Stimulated activated naive CD4-positive, alpha-beta T cell (primary cell): ENCODE data around the gene SUOX.
"Not testable (repeated sequence)": the region's sequence is repeated elsewhere in the genome, so short reads cannot be mapped to it uniquely, and the experiment has no call there.

Experiments used
- DNase-seq, 6 experiments: peaks; one replicate each; lab custom pipeline; 2025; lab: John Stamatoyannopoulos, UW

SUOX gene

GRCh38 chr12:55983232-55983842 lies 13.7 kb upstream of the SUOX start:
- DNase-seq, result no peak

DNA sequence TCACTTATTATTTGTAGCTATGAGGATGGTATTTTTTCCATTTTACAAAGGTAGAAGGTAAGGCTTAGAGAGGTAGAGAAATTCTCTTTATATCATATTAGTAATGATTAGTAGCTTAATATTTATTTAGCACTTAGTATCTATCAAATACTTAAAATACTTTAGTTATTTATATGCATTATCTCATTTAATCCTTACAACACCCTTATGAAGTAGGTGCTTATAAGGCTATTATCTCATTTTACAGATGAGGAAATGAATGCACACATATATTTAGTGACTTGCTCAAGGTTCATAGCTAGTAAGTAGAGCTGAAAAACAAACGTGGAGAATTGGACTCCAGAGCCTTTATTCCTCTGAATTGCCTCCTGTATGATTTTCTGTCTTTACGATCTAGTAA lies 12.2 kb upstream of the SUOX start:
- DNase-seq, result no peak

DNA sequence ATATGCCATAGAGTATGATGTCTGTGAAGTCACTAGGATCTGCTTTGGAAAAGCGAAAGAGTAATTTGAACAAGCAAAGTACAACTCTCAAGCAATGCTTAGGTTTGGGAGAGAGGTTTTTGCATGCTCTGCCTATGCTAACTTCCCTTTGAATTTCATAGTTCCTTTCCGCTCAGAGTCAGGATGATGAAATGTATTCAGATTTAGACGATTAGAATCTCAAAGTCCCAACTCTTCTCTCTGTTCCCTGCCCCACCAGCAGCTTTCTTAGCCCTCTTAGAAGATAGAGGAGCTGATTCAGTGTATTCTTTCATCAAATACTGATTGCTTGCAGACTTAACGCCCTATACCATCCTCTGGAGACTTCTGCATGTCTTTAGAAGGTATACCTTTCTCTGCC lies 11.7 kb upstream of the SUOX start:
- DNase-seq, result no peak

DNA sequence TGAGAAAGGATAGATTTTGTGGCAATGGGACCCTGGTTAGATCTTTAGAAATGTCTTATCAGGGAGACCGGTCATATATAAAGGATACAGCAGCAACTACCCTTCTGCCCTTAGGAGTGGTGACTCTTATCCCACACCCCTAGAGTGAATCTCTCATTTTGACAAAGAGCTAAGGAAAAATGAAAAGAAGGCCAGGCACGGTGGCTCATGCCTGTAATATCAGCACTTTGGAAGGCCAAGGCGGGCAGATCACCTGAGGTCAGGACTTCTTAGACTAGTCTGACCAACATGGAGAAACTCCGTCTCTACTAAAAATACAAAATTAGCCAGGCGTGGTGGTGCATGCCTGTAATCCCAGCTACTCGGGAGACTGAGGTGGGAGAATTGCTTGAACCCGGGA lies 11.1 kb upstream of the SUOX start:
- DNase-seq, result not testable (repeated sequence)

DNA sequence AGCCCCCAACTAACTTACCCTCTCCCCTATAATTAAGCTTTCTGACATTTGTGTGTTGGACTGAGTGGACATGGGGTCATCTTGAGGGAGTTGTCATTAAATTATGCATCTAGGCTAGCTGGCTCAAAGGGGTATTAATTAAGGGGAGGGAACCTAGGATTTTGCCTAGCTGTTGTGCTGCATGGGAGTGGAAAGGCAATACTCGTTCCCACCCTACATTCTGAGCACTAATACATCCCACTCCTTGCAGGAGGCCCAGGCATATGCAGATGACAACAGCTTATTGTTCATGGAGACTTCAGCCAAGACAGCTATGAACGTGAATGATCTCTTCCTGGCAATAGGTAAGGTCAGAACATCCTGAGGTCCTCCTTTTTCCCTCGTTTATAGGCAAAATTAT lies 6.0 kb upstream of the SUOX start:
- no peak for DNase-seq

DNA sequence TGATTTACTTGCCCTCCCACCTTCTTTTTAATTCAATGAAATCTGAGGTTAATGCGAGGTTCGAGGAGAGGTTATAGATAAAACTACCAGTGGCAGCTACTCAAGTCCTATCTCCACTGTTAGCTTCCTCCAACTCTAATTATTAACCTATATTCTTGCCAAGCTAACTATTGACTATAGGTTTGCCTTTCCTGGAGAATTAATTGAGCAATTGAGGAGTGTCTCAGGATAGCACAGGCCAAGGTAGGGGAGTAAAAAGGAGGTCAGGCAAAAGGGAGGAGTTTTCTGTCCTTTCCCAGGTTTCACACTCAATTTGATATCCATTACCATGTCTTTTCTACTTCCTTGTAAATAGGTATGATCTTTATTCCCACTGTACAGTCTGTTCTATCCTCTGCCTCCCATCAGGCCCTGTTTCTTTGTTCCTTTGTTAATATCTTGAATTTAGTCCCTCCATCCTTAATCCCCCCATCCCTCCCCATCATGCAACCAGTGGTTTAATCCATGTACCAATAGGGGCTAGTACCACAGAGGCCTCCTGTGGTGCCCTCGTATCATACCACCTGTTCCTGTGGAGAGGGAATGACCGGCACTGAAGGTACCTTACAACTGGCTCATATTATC lies 3.7 kb upstream of the SUOX start:
- no peak for DNase-seq

DNA sequence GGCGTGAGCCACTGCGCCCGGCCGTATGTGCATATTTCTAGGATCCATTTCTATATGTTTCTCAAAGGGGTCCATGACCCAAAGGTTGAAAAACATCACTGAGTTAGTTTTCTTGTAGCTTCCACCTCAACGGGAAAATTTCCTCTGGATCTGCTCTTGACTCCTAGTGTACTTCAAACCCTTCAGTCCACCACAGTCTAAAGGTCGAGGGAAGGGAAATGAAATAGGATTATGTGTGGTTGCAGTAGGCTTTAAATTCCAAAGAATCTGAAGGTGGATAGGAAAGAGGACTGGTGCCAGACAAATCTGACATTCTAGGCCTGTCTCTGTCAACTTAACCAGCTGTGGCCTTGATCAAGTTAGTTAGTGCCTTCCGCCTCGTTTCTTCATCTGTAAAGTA lies 1.7 kb upstream of the SUOX start:
- no peak for DNase-seq

DNA sequence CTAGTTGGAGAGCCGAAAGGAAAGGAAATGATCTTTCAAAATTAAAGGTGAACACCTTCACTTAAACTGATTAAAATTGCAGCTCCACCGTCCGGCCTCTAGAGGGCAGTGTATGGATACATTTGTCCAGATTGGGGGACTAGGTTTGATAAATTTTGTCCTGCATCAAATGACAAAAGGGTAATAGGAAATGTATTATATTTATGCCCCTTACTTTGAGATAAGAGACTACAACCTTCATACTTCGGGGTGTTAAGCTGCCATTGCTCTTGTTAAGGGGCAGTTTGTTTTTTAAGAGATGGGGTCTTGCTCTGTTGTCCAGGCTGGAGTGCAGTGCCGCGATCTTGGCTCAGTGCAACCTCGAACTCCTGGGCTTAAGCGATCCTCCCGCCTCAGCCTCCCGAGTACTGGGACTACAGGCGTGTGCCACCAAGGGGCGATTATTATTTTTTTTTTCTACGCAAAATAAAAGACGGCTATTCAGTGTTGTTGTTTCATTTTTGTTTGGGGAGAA lies 818 bp upstream of the SUOX start:
- peak; percentile 18 to 81 (median 46) for DNase-seq

DNA sequence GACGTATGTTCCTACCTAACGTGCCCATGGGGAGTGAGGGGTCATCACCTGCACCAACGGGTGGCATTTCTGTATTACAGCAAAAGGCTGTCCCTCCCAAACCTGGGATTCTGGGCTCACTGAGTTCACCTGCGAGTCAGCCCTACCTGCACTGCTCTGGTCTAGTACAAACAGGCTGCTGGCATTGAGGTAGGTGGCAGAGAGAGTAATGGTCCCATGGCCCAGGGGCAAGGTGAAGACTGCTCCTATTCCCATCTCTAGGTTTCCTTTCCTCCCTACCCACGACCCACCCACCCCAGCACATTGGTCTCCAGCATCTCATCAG lies 421 bp downstream of the SUOX start:
- DNase-seq, result peak in 1 of 6 experiments; percentile 17

DNA sequence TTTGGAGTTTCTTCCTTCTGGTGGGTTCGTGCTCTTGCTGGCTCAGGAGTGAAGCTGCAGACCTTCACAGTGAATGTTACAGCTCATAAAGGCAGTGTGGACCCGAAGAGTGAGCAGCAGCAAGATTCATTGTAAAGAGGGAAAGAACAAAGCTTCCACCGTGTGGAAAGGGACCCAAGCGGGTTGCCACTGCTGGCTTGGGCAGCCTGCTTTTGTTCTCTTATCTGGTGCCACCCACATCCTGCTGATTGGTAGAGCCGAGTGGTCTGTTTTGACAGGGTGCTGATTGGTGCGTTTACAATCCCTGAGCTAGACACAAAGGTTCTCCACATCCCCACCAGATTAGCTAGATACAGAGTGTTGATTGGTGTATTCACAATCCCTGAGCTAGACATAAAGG lies 2.4 kb downstream of the SUOX start:
- not testable (repeated sequence) for DNase-seq

DNA sequence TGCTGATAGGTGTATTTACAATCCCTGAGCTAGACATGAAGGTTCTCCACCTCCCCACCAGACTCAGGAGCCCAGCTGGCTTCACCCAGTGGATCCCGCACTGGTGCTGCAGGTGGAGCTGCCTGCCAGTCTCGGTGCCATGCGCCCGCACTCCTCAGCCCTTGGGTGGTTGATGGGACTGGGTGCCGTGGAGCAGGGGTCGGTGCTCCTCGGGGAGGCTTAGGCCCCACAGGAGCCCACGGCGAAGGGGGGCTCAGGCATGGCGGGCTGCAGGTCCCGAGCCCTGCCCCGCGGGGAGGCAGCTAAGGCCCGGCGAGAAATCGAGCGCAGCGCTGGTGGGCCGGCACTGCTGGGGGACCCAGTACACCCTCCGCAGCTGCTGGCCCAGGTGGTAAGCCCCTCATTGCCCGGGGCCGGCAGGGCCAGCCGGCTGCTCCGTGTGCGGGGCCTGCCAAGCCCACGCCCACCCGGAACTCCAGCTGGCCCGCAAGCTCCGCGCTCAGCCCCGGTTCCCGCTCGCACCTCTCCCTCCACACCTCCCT lies 3.0 kb downstream of the SUOX start:
- DNase-seq, result not testable (repeated sequence)

DNA sequence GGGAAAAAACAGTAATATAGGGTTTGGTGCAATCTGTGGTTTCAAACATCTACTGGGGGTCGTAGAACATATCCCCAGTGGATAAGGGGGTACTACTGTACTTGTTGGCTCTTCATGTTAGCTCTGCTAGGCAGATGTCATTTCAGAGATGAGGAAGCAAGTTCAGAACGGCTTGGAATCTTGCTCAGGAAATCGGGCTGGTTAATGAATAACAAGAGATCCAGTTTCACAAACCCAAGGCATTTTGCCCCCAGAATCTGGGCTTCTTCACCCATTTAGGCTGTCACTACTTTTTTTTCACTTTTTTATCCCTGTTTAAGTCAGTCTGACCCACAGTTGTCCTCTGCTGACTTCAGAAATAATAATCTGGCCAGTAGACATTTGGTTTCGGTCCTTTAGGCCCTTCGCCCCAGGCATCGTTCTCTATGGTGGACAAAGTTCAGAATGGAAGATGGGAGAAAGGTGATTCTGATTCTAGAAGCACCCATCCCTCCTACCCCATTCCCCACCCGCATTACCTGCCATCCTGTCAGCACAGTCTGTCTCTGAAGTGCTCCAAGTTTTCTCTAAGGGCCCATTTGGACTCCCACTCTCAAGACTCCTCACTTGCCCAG lies 4.5 kb downstream of the SUOX start:
- no peak for DNase-seq

- DNase-seq, result not testable (repeated sequence)
Measured at GRCh38 chr12:56003376-56003775, 6.3 kb downstream of the SUOX start.

GRCh38 chr12:56004211-56004610 lies 7.1 kb downstream of the SUOX start:
- DNase-seq, result no peak

DNA sequence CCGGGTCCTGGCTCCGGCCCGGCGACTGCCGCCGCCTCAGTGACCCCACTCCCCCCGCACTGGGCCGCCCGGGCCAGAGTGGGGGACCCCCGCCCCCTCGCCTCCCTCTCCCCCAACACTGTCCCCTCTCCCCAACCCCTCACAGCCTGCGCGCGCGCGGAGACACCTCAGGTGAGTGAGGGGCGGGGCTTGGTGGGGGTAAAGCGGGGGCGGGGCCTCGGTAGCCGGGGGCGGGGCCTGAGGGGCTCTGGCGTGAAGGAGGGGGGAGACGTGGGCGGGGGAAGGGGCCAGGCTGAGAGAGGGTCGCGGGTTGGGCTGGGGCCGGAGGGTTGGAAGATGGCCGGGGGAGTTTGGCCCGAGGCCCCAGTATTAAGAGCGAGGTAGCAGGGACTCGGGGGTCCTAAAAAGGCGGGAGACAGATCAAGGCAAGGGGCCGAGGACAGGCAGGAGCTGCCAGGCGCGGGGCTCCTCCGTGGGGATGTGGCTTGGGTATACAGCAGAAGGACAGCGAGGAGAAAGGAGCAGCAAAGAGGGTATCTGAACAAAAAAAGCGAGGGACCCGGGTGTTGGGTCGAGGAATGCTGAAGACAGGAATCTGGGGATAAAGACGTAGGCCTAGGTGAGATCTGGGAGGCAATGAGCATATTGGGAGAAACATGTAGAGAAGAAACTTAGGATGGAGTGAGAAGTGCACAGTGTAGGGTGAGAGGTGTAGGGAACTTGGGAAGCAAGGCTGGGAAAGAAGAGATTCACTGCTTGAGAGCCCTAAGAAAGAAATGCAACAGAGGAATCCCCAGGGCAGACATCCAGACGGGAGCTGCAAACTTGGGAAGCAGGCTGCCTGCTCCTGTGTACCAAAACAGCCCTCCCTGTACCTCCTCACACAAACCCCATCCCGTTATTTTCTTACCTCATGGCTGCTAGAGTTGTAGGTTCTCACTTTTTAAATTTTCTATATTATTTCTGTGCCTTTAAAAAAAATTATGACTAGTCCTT lies 10.8 kb downstream of the SUOX start:
- peak; percentile 37 to 81 (median 74) for DNase-seq

DNA sequence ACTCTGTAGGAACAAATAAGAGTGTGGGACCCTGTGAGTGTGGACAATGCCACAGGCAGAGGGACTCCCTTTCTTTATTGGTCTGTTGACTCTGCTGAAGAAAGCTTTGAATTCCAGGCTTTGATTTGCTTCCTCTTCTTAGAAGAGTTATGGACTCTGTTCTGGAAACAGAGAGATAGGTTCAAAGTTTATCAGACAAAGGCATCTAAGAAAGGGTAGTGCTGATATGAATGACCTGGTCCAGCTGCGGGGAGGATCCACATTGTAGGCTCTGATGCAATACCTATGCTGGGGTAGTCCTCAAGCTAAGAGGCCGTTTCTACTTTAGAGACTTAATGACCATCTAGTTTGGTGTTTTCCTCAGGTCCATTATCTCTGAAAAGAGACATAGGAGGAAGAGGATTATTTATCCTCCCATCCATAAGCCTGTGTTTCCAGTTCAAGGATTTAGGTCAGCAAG lies 13.1 kb downstream of the SUOX start:
- no peak for DNase-seq

DNA sequence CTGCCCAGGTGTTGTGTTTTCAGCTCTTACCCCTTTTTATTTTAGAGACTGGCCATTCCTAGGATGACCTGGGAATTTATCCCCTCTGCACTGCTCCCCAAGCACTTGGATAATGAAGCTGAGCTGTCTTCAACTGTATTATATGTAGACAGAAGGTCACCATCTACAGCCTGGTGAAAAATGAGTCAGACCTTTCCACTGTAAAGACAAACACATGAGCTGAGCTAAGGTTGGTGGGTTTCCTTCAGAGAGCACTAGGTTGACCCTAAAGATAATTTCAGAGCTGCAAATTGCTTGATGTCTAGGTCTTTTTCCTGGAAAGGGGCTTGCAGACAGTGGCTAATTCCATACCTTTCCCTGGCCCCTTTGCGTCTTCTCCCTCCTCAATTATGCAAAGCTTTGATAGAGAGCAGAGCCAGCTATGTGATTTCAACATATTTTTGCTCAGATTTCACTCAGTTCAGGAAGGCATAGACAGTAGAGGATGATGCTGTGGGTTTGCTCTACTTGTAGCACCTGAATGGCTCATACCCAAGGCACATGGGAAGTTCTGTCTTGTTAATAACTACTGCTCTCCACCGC lies 14.5 kb downstream of the SUOX start:
- no peak for DNase-seq

GRCh38 chr12:56013482-56013881 lies 16.4 kb downstream of the SUOX start:
- DNase-seq, result no peak

DNA sequence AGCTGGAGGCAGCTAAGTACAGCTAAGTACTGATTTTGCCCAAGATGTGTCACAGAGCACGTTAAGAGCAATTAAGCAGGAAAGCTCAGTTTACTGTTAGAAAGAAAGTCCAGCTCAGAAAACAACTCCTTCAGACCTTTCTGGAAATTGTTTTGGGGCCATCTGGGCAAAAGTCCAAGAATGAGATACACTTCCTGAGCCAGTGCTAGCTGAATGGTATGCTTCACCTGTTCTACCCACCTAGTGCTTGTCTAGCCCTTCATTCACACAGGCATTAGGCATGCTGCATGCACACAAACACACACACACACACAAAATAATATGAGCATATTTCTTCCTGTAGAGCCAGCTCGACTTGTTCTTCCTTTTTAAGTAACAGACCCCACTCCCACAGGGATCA lies 17.1 kb downstream of the SUOX start:
- no peak for DNase-seq

- DNase-seq, result no peak
Measured at GRCh38 chr12:56017181-56017580, 20.1 kb downstream of the SUOX start.

DNA sequence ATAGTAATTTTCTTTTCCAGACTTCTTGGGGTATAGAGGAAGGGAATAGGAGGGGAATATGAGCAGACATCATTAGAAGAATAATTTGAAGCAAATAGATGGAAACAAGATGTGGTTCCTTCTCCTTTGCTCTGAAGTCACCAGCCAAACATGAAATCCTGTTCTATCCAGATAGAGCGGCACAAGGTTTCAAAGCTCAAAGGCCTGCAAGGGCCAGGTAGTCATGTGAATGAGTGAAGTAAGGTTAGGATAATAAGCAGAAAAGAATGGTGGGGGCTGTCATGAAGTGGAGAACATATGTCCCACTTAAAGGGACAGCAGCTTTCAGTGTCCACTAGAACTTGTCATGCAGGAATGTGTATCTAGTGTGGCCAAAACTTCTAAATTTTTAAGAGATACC lies 21.3 kb downstream of the SUOX start:
- no peak for DNase-seq
